Fibroblast of lung (primary cell): Measurements from ENCODE around the gene TRAP1.

Experiments
- CTCF ChIP-seq, 2 donors: IDR thresholded peaks in 1 of 2; conservative IDR thresholded peaks in 1 of 2; 1 replicate in 1 of 2; 2 replicates in 1 of 2; pipeline ENCODE4 v1.5.1; 2011 to 2012; ENCODE audit warnings: low read length in 2 of 2, control low read depth in 1 of 2, inconsistent platforms in 1 of 2, low read depth in 1 of 2, mild to moderate bottlenecking in 1 of 2
- EZH2 ChIP-seq: IDR thresholded peaks from 2 replicates; pipeline ENCODE4 v1.5.1; 2012; ENCODE audit warnings: low read length, control low read depth, mild to moderate bottlenecking; ENCODE audit errors: missing control alignments

DNA sequence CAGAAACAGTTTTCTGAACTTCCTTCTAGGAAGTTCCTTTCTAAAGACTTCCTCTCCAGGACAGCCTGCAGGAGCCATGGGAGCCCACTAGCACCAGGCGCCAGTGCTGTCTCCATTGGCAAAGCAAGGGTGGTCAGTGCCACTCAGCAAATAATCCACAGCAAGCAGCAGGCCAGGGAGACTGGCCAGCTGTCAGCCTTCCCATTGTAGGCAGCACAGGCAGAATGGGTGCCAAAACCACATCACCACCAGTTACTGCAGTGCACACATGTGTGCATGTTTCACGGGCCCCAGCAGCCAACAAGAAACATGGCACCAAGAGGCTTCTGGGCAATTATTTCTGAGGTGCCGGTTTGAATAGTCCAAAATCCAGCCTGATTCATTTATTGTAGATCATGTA lies 36.1 kb downstream of the TRAP1 start:
- no peak for TF ChIP-seq CTCF (conservative IDR thresholded peaks at IDR 0.05 in 1 of 2, IDR thresholded peaks at IDR 0.05 in 1 of 2; ENCODE audit: low read depth in 1 of 2, low read length in 2 of 2)
- no peak for TF ChIP-seq EZH2
